Measurements from ENCODE around the gene ANKLE2.

DNA sequence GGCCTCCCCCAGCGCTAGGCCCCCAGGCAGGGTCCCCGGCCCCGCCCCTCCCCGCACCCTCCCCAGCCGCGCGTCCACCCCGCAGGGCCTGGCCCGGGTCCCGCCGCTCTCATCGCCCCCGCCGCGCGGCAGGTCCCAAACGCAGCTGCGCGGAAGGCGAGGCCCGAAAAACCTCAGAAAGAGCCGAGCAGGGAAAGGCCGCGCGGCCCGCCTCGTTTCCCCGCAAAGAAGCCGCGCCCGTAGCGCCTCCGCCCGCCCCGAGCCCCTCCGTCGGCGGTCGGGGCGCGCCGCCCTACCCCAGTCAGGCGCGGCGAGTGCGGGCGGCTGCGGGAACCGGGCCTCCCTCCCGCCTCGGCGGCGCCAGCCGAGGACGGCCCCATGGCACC lies 74.8 kb downstream of the ANKLE2 start:
- TF ChIP-seq POLR2AphosphoS5 (IDR thresholded peaks at IDR 0.05; ENCODE audit: low read depth, low read length) = no peak
- TF ChIP-seq, protein P1, sequence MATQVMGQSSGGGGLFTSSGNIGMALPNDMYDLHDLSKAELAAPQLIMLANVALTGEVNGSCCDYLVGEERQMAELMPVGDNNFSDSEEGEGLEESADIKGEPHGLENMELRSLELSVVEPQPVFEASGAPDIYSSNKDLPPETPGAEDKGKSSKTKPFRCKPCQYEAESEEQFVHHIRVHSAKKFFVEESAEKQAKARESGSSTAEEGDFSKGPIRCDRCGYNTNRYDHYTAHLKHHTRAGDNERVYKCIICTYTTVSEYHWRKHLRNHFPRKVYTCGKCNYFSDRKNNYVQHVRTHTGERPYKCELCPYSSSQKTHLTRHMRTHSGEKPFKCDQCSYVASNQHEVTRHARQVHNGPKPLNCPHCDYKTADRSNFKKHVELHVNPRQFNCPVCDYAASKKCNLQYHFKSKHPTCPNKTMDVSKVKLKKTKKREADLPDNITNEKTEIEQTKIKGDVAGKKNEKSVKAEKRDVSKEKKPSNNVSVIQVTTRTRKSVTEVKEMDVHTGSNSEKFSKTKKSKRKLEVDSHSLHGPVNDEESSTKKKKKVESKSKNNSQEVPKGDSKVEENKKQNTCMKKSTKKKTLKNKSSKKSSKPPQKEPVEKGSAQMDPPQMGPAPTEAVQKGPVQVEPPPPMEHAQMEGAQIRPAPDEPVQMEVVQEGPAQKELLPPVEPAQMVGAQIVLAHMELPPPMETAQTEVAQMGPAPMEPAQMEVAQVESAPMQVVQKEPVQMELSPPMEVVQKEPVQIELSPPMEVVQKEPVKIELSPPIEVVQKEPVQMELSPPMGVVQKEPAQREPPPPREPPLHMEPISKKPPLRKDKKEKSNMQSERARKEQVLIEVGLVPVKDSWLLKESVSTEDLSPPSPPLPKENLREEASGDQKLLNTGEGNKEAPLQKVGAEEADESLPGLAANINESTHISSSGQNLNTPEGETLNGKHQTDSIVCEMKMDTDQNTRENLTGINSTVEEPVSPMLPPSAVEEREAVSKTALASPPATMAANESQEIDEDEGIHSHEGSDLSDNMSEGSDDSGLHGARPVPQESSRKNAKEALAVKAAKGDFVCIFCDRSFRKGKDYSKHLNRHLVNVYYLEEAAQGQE (IDR thresholded peaks at IDR 0.05; ENCODE audit: insufficient read depth in 1 of 2, low read depth in 2 of 2, low read length in 2 of 2) = no peak
- no peak for TF ChIP-seq FOXP2 (optimal IDR thresholded peaks at IDR 0.05; ENCODE audit: borderline replicate concordance, extremely low read depth, extremely low read length, insufficient read depth)
- no peak for TF ChIP-seq SIN3A (IDR thresholded peaks at IDR 0.05; ENCODE audit: borderline replicate concordance, insufficient read depth, low read length)

Data from PFSK-1 (cell line).